ENCODE measurements around the gene RARRES2.

The RARRES2 gene

GRCh38 chr7:150340024-150340749 is 1.2 kb downstream of the RARRES2 start:
- TF ChIP-seq, protein P1, sequence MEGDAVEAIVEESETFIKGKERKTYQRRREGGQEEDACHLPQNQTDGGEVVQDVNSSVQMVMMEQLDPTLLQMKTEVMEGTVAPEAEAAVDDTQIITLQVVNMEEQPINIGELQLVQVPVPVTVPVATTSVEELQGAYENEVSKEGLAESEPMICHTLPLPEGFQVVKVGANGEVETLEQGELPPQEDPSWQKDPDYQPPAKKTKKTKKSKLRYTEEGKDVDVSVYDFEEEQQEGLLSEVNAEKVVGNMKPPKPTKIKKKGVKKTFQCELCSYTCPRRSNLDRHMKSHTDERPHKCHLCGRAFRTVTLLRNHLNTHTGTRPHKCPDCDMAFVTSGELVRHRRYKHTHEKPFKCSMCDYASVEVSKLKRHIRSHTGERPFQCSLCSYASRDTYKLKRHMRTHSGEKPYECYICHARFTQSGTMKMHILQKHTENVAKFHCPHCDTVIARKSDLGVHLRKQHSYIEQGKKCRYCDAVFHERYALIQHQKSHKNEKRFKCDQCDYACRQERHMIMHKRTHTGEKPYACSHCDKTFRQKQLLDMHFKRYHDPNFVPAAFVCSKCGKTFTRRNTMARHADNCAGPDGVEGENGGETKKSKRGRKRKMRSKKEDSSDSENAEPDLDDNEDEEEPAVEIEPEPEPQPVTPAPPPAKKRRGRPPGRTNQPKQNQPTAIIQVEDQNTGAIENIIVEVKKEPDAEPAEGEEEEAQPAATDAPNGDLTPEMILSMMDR (conservative IDR thresholded peaks at IDR 0.05): no peak
- no peak overlapping the region for H3K27ac ChIP-seq

- H3K27ac ChIP-seq: no peak overlapping the region
- TF ChIP-seq, protein P1 (conservative IDR thresholded peaks at IDR 0.05): no peak
Observed at GRCh38 chr7:150339409-150339809, 2.0 kb downstream of the RARRES2 start.

GRCh38 chr7:150338166-150338829 is 3.1 kb downstream of the RARRES2 start:
- TF ChIP-seq, protein P1 (conservative IDR thresholded peaks at IDR 0.05): no peak
- H3K27ac ChIP-seq: no peak overlapping the region

DNA sequence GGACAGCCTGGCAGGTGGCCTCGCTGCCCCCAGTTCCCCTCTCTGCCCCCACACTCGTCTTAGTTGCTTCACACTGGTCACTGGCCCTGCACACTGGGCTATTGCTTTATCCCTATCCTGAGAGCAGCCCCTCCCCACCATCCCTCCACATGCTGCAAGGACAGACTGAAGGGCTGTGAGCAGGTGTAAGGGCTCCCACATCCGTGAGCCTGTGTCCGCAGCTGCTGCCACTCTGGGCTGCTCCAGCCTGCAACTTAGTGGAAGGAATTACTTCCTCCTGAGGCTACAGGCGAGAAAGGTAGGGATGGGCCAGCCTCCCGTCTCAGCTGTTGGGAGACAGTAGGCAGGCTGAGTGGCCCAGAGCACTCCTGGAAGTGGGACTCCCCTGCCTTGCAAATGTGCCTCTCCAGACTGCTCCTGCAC is 3.8 kb downstream of the RARRES2 start:
- TF ChIP-seq, protein P1 (conservative IDR thresholded peaks at IDR 0.05): no peak
- H3K27ac ChIP-seq: no peak overlapping the region

GRCh38 chr7:150337179-150337578 is 4.2 kb downstream of the RARRES2 start:
- TF ChIP-seq, protein P1 (conservative IDR thresholded peaks at IDR 0.05): no peak
- no peak overlapping the region for H3K27ac ChIP-seq

GRCh38 chr7:150336746-150337145 is 4.7 kb downstream of the RARRES2 start:
- no peak overlapping the region for H3K27ac ChIP-seq
- TF ChIP-seq, protein P1 (conservative IDR thresholded peaks at IDR 0.05): no peak

DNA sequence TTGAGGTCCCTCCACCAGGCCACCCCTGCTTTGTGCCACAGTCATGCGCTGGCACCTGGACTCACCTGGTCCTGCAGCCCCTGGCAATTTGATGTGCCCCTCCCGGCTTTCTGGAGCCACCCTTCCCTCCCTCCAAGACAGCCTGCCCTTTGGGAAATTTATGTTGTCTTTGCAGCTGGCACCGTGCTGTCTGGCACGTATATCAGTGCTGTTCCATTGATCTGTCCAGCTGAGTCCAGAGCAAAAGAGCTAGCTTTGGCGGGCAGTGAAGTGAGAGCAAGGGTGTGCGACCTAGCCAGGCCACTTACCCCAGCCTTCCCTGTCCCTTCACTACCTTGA is 5.7 kb downstream of the RARRES2 start:
- H3K27ac ChIP-seq: no peak overlapping the region

More for the DNA sequence above, 5.7 kb downstream of the RARRES2 start:
- TF ChIP-seq, protein P1 (conservative IDR thresholded peaks at IDR 0.05): no peak
